ENCODE results near the gene TSEN2. TPM values are rescaled to one million over a fixed set of nuclear protein-coding genes. Genes with fewer than 3 reads are reported as not detected.

Gene TSEN2
- total and polyA plus RNA-seq, 9 of the 15 experiments (the other 6 are each of a cell fraction or from before 2014, with no cell fraction given), result 38.5 to 76.3 (median 46.6) TPM

GRCh38 chr3:12545473-12545791 lies 61.2 kb downstream of the TSEN2 start, which contains the start of gene MKRN2OS:
TSS of gene MKRN2OS (minus strand) at chr3:12545499. CDS start at chr3:12545464, 35 bp downstream.
- Histone ChIP-seq H2AFZ (ENCODE audit: low read depth, low read length) (no peak within 1 kb of the TSS), H3K9me3 (replicated peaks; ENCODE audit: control insufficient read depth, insufficient read depth, low read depth, low read length) (no peaks in the 10 kb centered on the region), H4K20me1 (replicated peaks; ENCODE audit: control insufficient read depth, insufficient read depth, low read length) (no peaks in the 10 kb centered on the region), H3K4me1 (replicated peaks in 1 of 2; ENCODE audit: control insufficient read depth in 2 of 2, insufficient read depth in 2 of 2, low read length in 2 of 2) (no peaks in the 10 kb centered on the region), H3K4me3 (no peak within 1 kb of the TSS), H3K27ac (ENCODE audit: extremely low read depth, low read depth, low read length) (no peak within 1 kb of the TSS), H3K36me3 (ENCODE audit: control insufficient read depth, insufficient read depth, low read length) (peaks cover 9% of the 10 kb centered on the region; the same call in 2 of the 3 replicates), H3K27me3 (ENCODE audit: control insufficient read depth in 2 of 2, insufficient read depth in 2 of 2, low read length in 2 of 2) (no peaks in the 10 kb centered on the region), H3K79me2 (ENCODE audit: control insufficient read depth, insufficient read depth, low read length) (no peaks in the 10 kb centered on the region), H3K9me1 (ENCODE audit: control insufficient read depth, insufficient read depth, low read length) (no peaks in the 10 kb centered on the region), H3K4me2 (ENCODE audit: insufficient read depth, low read length) (no peak within 1 kb of the TSS), H3K9ac (ENCODE audit: insufficient read depth in 1 of 2, low read depth in 2 of 2, low read length in 2 of 2) (no peak within 1 kb of the TSS)
- ATAC-seq, result no peak; the same call in 2 of the 3 replicates
- DNase-seq (ENCODE audit: extremely low read depth in 1 of 4, low spot score in 3 of 4), result no peak
- POLR2A ChIA-PET, result interaction anchor here (0.6 to 2.8 kb wide), 5 partner anchors 9 to 48 kb away, joined by 3 to 25 read pairs (median 4); partner anchors contain the start of gene MKRN2
- TF ChIP-seq PKNOX1 (IDR thresholded peaks at IDR 0.05), result 0 out of 2 replicates have a peak, but pooled peaks have one; percentile 12
- TF ChIP-seq PHF20 (IDR thresholded peaks at IDR 0.05; ENCODE audit: partially characterized antibody), result no peak
- intact Hi-C loops (cut with micrococcal nuclease), result no loop called here
- 71% methylated on average over 4 of the region's 4 CpGs for WGBS (ENCODE audit: insufficient coverage, low coverage, missing lambda C conversion rate)
- in situ Hi-C loops (cut with MboI), result no loop called here
- no TSS peak for BruUV-seq (replicated peaks)
- no peak for FAIRE-seq
- CTCF ChIA-PET (ENCODE audit: low intra/inter-chr PET ratio), result no interaction called here

- H2AFZ ChIP-seq (ENCODE audit: low read depth, low read length), result no peak overlapping the region
- no peak overlapping the region for H3K4me3 ChIP-seq
- H3K27ac ChIP-seq (ENCODE audit: extremely low read depth, low read depth, low read length), result no peak overlapping the region
- H3K4me1 ChIP-seq (replicated peaks in 1 of 2; ENCODE audit: control insufficient read depth in 2 of 2, insufficient read depth in 2 of 2, low read length in 2 of 2), result peaks cover 0 to 7% of the 10 kb centered on the region in 2 experiments; a peak in 2 of 5 replicates
- no peaks in the 10 kb centered on the region for H3K79me2 ChIP-seq (ENCODE audit: control insufficient read depth, insufficient read depth, low read length)
- DNase-seq (ENCODE audit: extremely low read depth in 1 of 4, low spot score in 3 of 4) (no peak), ATAC-seq (no peak), FAIRE-seq (no peak)
- no peaks in the 10 kb centered on the region for H3K9me1 ChIP-seq (ENCODE audit: control insufficient read depth, insufficient read depth, low read length)
- no TSS peak for BruUV-seq (replicated peaks)
- H3K27me3 ChIP-seq (ENCODE audit: control insufficient read depth in 2 of 2, insufficient read depth in 2 of 2, low read length in 2 of 2), result no peaks in the 10 kb centered on the region
- POLR2A ChIA-PET, result interaction anchor here (0.5 kb wide), 1 partner anchor 109 kb away, joined by 3 read pairs; no protein-coding TSS in a partner anchor
- intact Hi-C loops (cut with micrococcal nuclease) (no loop called here), in situ Hi-C loops (cut with MboI) (no loop called here)
- H3K4me2 ChIP-seq (ENCODE audit: insufficient read depth, low read length), result no peak overlapping the region
- H3K36me3 ChIP-seq (ENCODE audit: control insufficient read depth, insufficient read depth, low read length), result no peaks in the 10 kb centered on the region
- 32% methylated on average over 7 of the region's 7 CpGs for WGBS (ENCODE audit: insufficient coverage, low coverage, missing lambda C conversion rate)
- no peaks in the 10 kb centered on the region for H3K9me3 ChIP-seq (replicated peaks; ENCODE audit: control insufficient read depth, insufficient read depth, low read depth, low read length)
- no peaks in the 10 kb centered on the region for H4K20me1 ChIP-seq (replicated peaks; ENCODE audit: control insufficient read depth, insufficient read depth, low read length)
- H3K9ac ChIP-seq (ENCODE audit: insufficient read depth in 1 of 2, low read depth in 2 of 2, low read length in 2 of 2), result no peak overlapping the region
- CTCF ChIA-PET (ENCODE audit: low intra/inter-chr PET ratio), result no interaction called here
- no peak for TF ChIP-seq ZNF282 (CRISPR knock-in tag; IDR thresholded peaks at IDR 0.05)
- peak; percentile 70 for TF ChIP-seq NFIC (IDR thresholded peaks at IDR 0.05)
- peak; percentile 57; the same call in 1 of the 2 replicates for TF ChIP-seq MAFF (IDR thresholded peaks at IDR 0.05; ENCODE audit: low read length)
- peak; percentile 52 for TF ChIP-seq RBM25 (IDR thresholded peaks at IDR 0.05; ENCODE audit: low read depth, low read length, severe bottlenecking)
- TF ChIP-seq ZNF354B (CRISPR knock-in tag; IDR thresholded peaks at IDR 0.05), result no peak
- TF ChIP-seq MECOM (CRISPR knock-in tag; IDR thresholded peaks at IDR 0.05), result no peak
- TF ChIP-seq C11orf30 (IDR thresholded peaks at IDR 0.05; ENCODE audit: low read depth), result peak; percentile 85
- TF ChIP-seq MAFK (IDR thresholded peaks at IDR 0.05; ENCODE audit: low read length), result peak; percentile 50; the same call in 1 of the 2 replicates
- peak; percentile 68 for TF ChIP-seq MAFG (tag; conservative IDR thresholded peaks at IDR 0.05)
- TF ChIP-seq ETV6 (IDR thresholded peaks at IDR 0.05; ENCODE audit: borderline replicate concordance in 1 of 2, low read depth in 2 of 2, low read length in 1 of 2), result no peak
- TF ChIP-seq ETV6 (CRISPR knock-in tag; IDR thresholded peaks at IDR 0.05; ENCODE audit: borderline replicate concordance), result no peak
- TF ChIP-seq RB1 (IDR thresholded peaks at IDR 0.05; ENCODE audit: low read depth), result no peak
- no peak for TF ChIP-seq LARP7 (IDR thresholded peaks at IDR 0.05)
Measured at GRCh38 chr3:12549971-12550760, 65.9 kb downstream of the TSEN2 start.

Measured in K562 (cell line).